Suprapubic skin (tissue), 4 donors: ENCODE measurements around the gene PATL2. TPM values are rescaled to one million over a fixed set of nuclear protein-coding genes. Genes with fewer than 3 reads are reported as not detected.

ENCODE experiments used
- DNase-seq, 2 donors: peaks; one replicate each; pipeline ENCODE4 v3.0.0-alpha.2; 2019; ENCODE audit warnings: low spot score in 2 of 2
- H3K27ac ChIP-seq: fragments of 200-600 bp; sonication (generic); one replicate; pipeline ENCODE4 v1.5.1; 2019
- H3K27me3 ChIP-seq: fragments of 200-600 bp; sonication (generic); one replicate; pipeline ENCODE4 v1.5.1; 2019
- H3K36me3 ChIP-seq: fragments of 200-600 bp; sonication (generic); one replicate; pipeline ENCODE4 v1.5.1; 2019
- H3K4me1 ChIP-seq: fragments of 200-600 bp; sonication (generic); one replicate; pipeline ENCODE4 v1.5.1; 2019
- H3K4me3 ChIP-seq: fragments of 200-600 bp; sonication (generic); one replicate; pipeline ENCODE4 v1.5.1; 2019; ENCODE audit warnings: mild to moderate bottlenecking
- H3K9me3 ChIP-seq: fragments of 200-600 bp; sonication (generic); one replicate; pipeline ENCODE4 v1.5.1; 2019
- CTCF ChIP-seq, 2 donors: fragments of 200-600 bp in 1 of 2; fragments of 450-650 bp in 1 of 2; sonication (generic) in 1 of 2; IDR thresholded peaks; one replicate each; pipeline ENCODE4 v1.5.1; 2016 to 2019; ENCODE audit warnings: antibody characterized with exemption in 2 of 2, mild to moderate bottlenecking in 1 of 2, moderate library complexity in 1 of 2
- EP300 ChIP-seq: sonication (generic); formaldehyde crosslinking; IDR thresholded peaks from one replicate; pipeline ENCODE4 v1.6.1; 2017; ENCODE audit warnings: antibody characterized with exemption
- POLR2A ChIP-seq, 2 donors: fragments of 450-650 bp; IDR thresholded peaks; one replicate each; pipeline ENCODE4 v1.6.1; 2017; ENCODE audit warnings: antibody characterized with exemption in 2 of 2, mild to moderate bottlenecking in 2 of 2, moderate library complexity in 2 of 2
- POLR2AphosphoS5 ChIP-seq, 3 donors: sonication (generic); formaldehyde crosslinking; IDR thresholded peaks; one replicate each; pipeline ENCODE4 v1.6.1; 2017; ENCODE audit warnings: antibody characterized with exemption in 3 of 3
- WGBS: methylation state at CpG from one replicate; pipeline ENCODE4 v1.1.5; 2018; 5-methylcytosine and 5-hydroxymethylcytosine counted together
- total RNA-seq, 4 donors: library from RNA; depleted of rRNA; stranded (reverse); fragments of >200 nt; gene quantifications; one replicate each; pipeline ENCODE4 v1.1.0, GENCODE V29; 2016

Gene PATL2
- total RNA-seq, 4 donors from 2014 or later, result 0.57 to 1.2 (median 0.86) TPM; not detected in 1

- no peaks in the 10 kb centered on the region for H3K27me3 ChIP-seq
- no peaks in the 10 kb centered on the region for H3K4me1 ChIP-seq
- H3K36me3 ChIP-seq, result no peaks in the 10 kb centered on the region
- TF ChIP-seq POLR2AphosphoS5 (IDR thresholded peaks at IDR 0.05) (no peak), CTCF (IDR thresholded peaks at IDR 0.05) (no peak), EP300 (no peak), POLR2A (IDR thresholded peaks at IDR 0.05) (no peak)
- no peak overlapping the region for H3K4me3 ChIP-seq
- H3K9me3 ChIP-seq, result no peaks in the 10 kb centered on the region
- no peak overlapping the region for H3K27ac ChIP-seq
- DNase-seq, result no peak
- WGBS, result 86% methylated on average over 5 of the region's 5 CpGs
Measured at GRCh38 chr15:44675911-44676310, 35.2 kb downstream of the PATL2 start.

- no peaks in the 10 kb centered on the region for H3K4me1 ChIP-seq
- H3K9me3 ChIP-seq, result no peaks in the 10 kb centered on the region
- H3K4me3 ChIP-seq, result no peak overlapping the region
- no peaks in the 10 kb centered on the region for H3K27me3 ChIP-seq
- no peak overlapping the region for H3K27ac ChIP-seq
- TF ChIP-seq CTCF (IDR thresholded peaks at IDR 0.05) (no peak), EP300 (no peak), POLR2AphosphoS5 (IDR thresholded peaks at IDR 0.05) (no peak), POLR2A (IDR thresholded peaks at IDR 0.05) (no peak)
- no peak for DNase-seq
- 90% methylated on average over 2 of the region's 2 CpGs for WGBS
- H3K36me3 ChIP-seq, result no peaks in the 10 kb centered on the region
Measured at GRCh38 chr15:44673639-44674038, 37.5 kb downstream of the PATL2 start.

- no peak for DNase-seq
- no peaks in the 10 kb centered on the region for H3K4me1 ChIP-seq
- no peak overlapping the region for H3K4me3 ChIP-seq
- no peaks in the 10 kb centered on the region for H3K36me3 ChIP-seq
- no peaks in the 10 kb centered on the region for H3K27me3 ChIP-seq
- no peak overlapping the region for H3K27ac ChIP-seq
- H3K9me3 ChIP-seq, result no peaks in the 10 kb centered on the region
- TF ChIP-seq EP300 (no peak), CTCF (IDR thresholded peaks at IDR 0.05) (no peak), POLR2AphosphoS5 (IDR thresholded peaks at IDR 0.05) (no peak), POLR2A (IDR thresholded peaks at IDR 0.05) (no peak)
- 84% methylated on average over 6 of the region's 6 CpGs for WGBS
Measured at GRCh38 chr15:44670087-44670950, 40.8 kb downstream of the PATL2 start.

GRCh38 chr15:44668921-44669320 is 42.2 kb downstream of the PATL2 start:
- Histone ChIP-seq H3K9me3 (no peaks in the 10 kb centered on the region), H3K27me3 (no peaks in the 10 kb centered on the region), H3K27ac (no peak overlapping the region), H3K4me1 (peaks cover 6% of the 10 kb centered on the region), H3K36me3 (no peaks in the 10 kb centered on the region), H3K4me3 (no peak overlapping the region)
- TF ChIP-seq CTCF (IDR thresholded peaks at IDR 0.05), result no peak
- no peak for TF ChIP-seq POLR2AphosphoS5 (IDR thresholded peaks at IDR 0.05)
- TF ChIP-seq EP300, result no peak
- no peak for TF ChIP-seq POLR2A (IDR thresholded peaks at IDR 0.05)
- 69% methylated on average over 2 of the region's 2 CpGs for WGBS
- DNase-seq, result no peak

GRCh38 chr15:44667039-44667360 is 44.1 kb downstream of the PATL2 start:
- TF ChIP-seq CTCF (IDR thresholded peaks at IDR 0.05) (no peak), EP300 (no peak), POLR2A (IDR thresholded peaks at IDR 0.05) (no peak), POLR2AphosphoS5 (IDR thresholded peaks at IDR 0.05) (no peak)
- no peak overlapping the region for H3K4me3 ChIP-seq
- no peaks in the 10 kb centered on the region for H3K9me3 ChIP-seq
- H3K27me3 ChIP-seq, result no peaks in the 10 kb centered on the region
- 67% methylated on average over 3 of the region's 3 CpGs for WGBS
- DNase-seq, result no peak
- no peaks in the 10 kb centered on the region for H3K36me3 ChIP-seq
- peaks cover 16% of the 10 kb centered on the region for H3K4me1 ChIP-seq
- H3K27ac ChIP-seq, result no peak overlapping the region
